GM12875 (cell line): ENCODE measurements around the gene LGALS9C.
"Not testable (repeated sequence)": the region's sequence is repeated elsewhere in the genome, so short reads cannot be mapped to it uniquely, and the experiment has no call there.

Experiments
- H3K4me3 ChIP-seq: one replicate; pipeline ENCODE4 v1.5.1; 2011; ENCODE audit warnings: low read depth, low read length, control low read depth

LGALS9C gene

DNA sequence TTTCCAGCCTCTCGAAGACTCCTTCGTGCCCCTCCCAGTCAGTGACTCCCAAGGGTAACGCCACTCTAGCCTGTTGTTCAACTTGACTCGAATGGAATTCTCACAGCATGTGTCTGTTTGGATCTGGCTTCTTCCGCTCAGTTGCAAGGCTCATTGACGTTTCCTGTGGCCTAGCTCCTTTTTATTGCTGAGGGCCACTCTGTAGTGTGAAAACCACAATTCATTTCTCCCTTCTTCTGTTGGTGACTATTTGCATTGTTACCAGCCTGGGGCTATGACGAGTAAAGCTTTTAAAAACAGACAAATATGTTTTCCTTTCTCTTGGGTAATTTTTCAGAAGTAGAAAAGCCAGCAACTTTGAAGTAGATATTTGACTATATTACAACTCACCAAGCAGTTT, 1.8 kb upstream of the LGALS9C start:
- not testable (repeated sequence) for H3K4me3 ChIP-seq

DNA sequence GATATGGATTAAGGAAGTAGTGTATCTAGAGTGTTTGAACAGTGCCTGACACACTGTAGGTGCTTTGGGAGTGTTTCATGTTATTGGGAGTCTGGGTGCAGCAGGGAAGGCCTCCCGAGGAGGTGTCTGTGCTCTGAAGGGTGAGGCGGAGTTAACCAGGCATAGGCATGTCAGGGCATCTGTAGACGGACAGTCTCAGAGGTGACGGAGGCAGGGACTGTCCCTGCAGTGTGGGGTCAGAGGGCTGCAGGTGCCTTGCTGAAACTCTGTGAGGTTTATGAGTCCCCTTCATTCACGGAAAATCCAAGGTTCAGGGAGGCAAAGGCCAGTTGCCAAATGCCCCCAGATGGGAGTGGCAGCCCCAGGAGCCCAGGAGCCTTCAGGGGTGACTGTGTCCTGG, 778 bp downstream of the LGALS9C start:
- not testable (repeated sequence) for H3K4me3 ChIP-seq

DNA sequence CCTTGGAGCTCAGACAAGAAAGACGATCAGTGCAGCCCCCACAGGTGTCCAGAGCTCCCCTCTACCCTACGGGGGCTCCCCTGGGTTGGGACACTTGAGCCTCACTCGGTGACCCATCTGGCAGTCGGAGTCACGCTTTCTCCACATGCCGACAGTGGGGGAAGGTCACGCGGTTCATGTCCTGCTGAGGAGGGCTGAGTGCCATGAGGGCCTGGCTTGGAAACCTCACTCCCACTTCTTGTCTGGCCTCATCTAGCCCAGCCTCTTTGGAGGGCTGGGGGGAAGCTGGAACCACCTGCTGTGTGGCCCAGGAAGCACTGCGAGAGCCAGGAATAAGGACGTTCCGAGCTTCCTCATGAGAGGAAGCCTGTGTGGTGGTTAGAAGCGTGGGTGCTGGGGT, 1.8 kb downstream of the LGALS9C start:
- not testable (repeated sequence) for H3K4me3 ChIP-seq

DNA sequence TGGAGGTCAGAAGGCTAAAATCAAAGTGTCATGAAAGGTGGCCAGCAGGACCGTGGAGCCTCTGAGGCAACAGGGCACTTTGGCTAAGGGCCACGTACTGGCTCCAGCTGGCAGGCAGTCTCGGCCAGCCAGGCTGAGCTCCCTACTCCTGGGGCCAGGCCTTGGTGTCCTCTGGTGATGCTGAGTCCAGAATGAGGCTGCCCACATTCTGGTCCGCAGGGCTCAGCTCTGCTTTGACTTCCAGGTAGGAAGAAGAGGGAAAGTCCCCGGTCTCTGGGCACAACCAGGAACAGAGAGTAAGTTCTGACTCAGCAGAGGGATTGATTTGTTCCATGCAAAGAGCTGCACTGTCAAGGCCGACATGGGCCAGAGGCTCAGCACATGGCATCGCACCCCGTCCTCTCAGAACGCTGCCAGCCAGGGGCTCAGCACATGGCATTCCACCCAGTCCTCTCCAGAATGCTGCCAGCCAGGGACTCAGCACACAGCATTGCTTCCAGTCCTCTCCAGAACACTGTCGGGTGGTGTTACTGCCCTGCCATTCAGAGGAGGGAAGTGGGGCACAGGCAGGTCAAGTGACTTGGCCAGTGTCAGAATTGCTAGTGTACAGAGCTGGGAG, 2.5 kb downstream of the LGALS9C start:
- H3K4me3 ChIP-seq, result not testable (repeated sequence)

DNA sequence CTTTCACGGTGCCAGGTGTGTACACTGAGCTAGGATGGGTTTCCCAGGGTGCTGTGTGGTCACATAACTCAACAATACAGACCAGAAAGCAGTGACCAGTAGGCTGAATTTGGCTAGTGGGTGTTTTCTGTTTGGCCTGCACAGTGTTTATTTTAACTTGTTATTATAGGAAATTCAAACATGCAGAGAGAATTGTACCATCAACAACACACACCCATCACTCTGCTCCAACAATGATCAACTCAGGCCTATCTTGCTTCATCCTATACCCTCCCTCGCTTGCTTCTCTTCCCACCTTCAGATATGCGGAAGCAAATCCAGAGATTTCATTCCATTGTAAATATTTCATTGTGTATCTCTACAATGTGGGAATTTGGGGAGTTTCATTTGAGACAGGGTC, 5.2 kb downstream of the LGALS9C start:
- H3K4me3 ChIP-seq, result not testable (repeated sequence)

DNA sequence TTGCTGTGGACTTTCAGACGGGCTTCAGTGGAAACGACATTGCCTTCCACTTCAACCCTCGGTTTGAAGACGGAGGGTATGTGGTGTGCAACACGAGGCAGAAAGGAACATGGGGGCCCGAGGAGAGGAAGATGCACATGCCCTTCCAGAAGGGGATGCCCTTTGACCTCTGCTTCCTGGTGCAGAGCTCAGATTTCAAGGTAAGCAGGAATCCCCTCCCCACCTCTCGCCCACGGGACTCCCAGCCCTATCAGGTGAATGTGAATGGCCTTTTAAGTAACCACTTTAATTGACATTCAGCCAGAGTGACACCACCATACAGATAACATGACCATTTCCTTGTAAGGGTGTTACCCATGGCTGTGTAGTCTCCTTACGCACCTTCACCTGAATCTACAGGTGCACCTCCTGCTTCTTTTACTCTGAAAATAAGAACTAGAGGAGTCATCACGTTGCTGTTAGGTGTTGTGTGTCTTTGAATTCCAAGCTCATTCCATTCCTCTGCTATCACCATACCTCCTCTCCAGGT, 9.4 kb downstream of the LGALS9C start:
- not testable (repeated sequence) for H3K4me3 ChIP-seq

DNA sequence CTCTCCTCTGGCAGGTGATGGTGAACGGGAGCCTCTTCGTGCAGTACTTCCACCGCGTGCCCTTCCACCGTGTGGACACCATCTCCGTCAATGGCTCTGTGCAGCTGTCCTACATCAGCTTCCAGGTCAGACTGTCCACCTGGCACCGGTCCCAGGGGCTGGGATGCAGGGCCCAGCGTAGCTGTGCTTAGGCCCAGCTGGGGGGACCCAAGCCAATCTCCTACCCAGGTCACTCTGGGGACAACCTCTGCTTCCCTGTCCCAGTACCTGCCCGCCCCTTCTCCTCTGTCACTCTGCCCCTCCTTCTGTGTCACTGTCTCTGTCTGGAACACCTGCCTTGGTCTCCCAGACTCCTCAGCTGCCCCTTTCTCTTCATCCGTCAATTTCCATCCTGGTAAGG, 11.0 kb downstream of the LGALS9C start:
- H3K4me3 ChIP-seq, result not testable (repeated sequence)

DNA sequence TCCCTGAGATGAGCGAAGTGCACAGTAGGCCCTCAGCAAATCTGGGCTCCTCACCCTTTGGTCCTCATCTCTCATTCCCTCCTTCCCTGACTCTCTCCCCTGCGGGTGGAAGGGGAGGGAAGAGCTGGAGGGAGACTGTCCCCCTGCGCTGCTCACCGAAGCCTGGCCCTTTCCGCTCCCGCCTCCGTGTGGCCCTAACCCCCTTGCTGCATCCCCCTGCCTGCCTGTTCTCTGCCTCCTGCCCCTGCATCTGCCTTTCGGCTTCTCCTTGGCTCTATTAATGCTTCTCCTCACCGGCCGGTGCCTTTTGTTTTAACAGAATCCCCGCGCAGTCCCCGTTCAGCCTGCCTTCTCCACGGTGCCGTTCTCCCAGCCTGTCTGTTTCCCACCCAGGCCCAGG, 12.0 kb downstream of the LGALS9C start:
- H3K4me3 ChIP-seq, result not testable (repeated sequence)

DNA sequence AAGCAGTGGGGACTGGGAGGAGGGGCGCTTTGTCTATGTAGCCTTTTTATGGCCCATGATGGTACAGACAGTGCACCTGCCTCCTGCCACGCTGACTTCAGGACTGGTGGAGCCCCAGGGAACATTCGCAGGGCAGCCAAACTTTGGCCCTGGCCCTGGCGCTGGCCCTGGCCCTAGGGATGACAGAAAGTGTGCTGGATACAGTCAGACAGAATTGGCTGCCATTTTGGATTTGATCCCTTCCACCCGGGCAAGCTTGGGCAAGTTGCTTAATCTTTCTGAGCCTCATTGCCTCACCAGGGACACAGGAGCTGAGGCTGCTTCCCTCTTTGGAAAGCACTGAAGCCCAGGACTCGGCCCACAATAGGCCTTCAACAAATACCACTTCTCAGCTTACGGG, 13.4 kb downstream of the LGALS9C start:
- not testable (repeated sequence) for H3K4me3 ChIP-seq

DNA sequence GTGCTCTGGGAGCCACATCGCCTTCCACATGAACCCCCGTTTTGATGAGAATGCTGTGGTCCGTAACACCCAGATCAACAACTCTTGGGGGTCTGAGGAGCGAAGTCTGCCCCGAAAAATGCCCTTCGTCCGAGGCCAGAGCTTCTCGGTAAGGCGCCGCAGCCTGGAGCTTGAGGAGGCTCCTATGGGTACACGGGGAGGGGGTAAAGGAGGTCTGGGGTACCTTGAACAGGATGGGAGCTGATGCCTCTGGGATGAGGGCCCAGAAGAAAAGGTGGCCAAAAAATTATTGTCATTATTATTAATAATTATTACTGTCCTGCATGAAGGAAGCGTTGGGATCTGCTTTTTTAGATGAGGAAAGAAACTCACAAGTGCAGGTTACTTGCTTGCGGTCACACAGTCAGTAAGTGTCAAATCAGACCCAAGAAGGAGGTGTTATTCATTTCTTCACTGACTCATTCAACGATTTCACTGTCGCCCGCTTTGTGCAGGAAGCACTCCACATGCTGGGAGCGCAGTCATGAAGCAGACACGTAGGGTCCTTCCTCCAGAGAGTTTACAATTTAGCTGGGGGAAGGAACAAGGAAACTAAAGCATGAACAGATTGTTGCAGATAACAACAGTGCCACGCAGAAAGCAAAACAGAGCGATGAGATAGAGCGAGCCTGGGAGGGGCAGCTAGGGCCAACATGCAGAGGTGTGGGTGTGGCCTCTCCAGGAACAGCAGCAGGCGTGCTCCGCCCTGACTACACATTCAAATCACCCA, 16.3 kb downstream of the LGALS9C start:
- H3K4me3 ChIP-seq, result not testable (repeated sequence)

DNA sequence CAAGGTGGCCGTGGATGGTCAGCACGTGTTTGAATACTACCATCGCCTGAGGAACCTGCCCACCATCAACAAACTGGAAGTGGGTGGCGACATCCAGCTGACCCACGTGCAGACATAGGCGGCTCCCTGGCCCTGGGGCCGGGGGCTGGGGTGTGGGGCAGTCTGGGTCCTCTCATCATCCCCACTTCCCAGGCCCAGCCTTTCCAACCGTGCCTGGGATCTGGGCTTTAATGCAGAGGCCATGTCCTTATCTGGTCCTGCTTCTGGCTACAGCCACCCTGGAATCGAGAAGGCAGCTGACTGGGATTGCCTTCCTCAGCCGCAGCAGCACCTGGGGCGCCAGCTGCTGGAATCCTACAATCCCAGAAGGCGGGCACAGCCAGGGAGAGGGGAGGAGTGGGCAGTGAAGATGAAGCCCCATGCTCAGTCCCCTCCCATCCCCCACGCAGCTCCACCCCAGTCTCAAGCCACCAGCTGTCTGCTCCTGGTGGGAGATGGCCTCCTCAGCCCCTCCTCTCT, 17.7 kb downstream of the LGALS9C start:
- H3K4me3 ChIP-seq, result not testable (repeated sequence)

DNA sequence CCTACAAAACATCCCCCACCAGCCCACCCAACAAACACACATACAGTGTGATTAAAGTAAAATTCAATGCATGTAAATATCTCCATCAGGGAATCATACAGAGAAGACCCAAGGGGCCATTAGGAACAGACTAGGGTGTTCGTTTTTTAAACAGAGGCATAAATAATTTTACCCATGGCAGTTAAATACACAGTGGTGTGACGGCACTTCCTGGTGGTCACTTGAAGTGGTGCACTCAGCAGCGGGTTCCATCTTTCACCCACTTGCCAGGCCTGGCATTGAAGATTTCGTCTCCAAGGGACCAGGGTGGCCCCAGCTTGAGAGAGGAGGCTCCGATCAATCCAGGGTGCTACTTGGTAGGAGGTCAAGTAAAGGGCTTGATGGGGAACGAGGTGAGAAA, 20.5 kb downstream of the LGALS9C start:
- H3K4me3 ChIP-seq, result not testable (repeated sequence)

DNA sequence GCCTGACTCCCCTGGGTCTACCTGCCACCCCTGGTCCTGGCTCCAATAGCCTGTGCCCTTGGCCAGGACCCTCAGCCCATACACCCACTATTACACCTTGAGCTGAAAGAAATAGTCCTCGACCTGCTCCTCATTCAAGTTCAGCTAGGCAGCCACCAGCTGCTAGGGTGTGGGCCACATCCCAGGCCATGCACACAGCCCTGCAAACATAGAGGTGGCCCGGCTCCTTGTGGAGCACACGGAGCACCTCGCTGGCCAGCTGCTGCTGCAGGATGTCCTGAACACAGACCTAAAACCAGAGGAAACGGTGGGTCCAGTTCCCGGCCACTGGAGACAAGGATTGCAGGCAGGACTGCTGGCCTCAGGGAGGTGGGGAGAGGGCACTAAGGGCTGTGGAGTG, 22.5 kb downstream of the LGALS9C start:
- not testable (repeated sequence) for H3K4me3 ChIP-seq

DNA sequence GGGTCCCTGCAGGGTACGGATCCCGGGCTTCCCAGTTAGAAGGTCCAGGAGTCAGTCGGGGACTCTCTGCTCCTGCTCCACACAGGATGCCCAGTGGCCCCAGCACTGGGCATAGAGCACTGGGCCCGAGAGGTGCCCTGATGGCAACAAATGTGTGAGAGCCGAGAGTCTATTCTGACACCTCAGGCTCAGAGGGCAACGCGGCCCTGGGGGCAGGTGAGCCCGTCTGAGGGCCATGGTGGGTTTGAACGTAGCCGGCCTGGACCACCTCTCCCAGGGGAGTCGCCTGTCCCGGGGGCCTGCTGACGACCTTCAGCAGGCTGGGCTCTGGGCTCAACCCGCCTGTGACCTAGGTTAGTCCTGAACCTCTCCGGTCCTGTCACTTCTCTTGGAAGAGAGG, 23.2 kb downstream of the LGALS9C start:
- H3K4me3 ChIP-seq, result not testable (repeated sequence)

DNA sequence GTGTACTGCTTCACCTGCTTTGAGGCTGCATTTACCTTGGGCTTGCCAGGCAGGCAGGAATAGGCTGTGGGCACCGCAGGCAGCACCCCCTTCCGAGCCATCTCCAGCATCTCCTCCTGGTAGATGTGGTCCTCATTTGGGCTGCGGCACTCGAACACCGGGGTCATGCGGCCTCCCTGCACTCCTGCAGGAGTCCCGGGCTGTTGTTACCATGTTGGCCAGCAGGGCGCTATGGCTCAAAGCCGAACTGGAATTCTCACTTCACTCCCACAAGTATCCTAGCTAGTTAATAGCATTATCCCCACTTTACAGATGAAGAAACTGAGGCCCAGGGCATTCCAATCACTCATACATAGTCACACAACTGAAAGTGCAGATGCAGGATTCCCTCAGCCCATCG, 23.7 kb downstream of the LGALS9C start:
- not testable (repeated sequence) for H3K4me3 ChIP-seq

DNA sequence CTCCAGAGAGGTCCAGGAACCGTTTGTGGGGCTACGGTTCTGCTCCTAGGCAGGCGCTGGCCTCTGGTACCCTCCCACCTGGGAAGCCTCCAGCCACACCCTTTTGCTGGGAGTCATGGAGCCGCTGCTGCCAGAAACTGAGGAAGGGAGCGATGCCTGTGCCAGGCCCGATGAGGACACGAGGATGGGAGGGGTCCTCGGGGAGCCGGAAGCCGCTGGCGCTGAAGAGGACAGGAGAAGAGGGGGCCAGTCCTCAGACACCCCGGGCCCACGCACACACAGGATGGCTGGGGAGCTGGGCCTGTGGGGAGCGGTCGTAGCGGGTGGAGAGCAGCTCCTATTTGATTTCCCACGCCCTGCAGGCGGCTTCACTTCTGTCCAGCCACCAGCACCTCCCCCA, 24.2 kb downstream of the LGALS9C start:
- H3K4me3 ChIP-seq, result not testable (repeated sequence)

DNA sequence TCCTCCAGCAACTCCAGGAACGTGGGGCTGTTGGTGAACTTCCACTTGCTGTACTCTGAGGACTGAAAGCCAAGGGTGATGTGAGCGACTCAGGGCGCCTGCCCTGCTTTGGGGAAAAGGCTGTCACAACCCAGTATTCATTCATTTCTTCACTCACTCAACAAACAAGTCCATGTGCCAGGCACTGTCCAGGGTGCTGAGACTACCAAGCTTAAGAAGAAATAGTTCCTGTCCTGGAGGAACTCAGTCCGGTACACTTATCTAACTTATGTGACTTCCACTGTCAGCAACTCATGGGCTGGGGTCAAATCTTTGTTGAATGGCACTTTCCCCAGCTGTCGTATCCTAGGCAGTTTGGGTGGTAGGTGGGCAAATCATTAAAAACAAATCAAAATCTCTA, 26.6 kb downstream of the LGALS9C start:
- H3K4me3 ChIP-seq, result not testable (repeated sequence)

DNA sequence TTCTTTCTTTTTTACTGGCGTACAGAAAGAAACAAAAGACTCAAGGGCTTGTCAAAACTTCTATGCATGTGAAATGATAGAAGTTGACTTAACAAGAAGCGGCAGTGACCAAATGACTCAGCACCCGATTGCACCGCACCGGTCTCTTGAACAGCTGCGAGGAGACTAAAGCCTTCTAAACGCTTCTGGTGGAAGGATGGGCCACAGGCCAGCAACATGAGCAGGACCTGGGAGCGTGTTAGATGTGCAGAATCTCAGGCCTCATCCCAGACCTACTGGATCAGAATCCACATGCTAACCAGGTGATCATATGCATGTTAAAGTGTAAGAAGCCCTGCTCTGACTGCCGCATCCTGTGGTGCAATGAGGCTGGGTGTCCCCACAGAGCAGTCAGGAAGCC, 31.1 kb downstream of the LGALS9C start:
- H3K4me3 ChIP-seq, result not testable (repeated sequence)

DNA sequence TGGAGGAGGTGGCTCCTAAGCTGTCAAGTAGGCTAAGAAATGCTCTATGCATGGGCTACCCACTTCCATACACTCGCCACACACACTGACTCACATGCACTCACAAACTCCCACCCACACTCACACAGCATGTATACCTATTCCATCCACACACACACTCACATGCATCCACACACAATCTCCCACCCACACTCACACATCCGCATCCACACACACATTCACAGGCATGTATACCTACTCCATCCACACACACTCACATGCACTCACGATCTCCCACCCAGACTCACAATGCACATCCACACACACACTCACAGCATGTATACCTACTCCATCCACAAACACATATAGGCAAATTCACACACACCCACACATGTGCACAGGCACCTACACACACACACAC, 32.1 kb downstream of the LGALS9C start:
- H3K4me3 ChIP-seq, result not testable (repeated sequence)

DNA sequence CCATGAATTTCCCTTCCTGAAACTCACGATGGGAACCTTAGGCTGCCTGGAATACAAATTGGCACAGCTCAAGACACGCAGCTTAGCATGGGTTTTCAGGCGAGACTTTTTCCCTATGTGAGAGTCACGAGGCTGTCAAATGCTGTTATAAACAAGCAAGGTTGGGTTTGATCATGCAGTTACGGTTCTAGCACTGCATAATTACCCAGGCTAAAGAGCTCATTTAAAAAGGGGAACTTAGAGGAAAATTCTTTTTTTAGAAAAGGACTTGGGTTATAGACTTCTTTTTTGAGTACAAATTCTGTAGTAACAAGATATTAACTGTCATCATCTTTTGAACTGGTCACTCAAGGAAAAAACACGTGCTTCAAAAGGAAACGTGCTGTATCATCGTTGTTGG, 44.5 kb downstream of the LGALS9C start:
- H3K4me3 ChIP-seq, result not testable (repeated sequence)

DNA sequence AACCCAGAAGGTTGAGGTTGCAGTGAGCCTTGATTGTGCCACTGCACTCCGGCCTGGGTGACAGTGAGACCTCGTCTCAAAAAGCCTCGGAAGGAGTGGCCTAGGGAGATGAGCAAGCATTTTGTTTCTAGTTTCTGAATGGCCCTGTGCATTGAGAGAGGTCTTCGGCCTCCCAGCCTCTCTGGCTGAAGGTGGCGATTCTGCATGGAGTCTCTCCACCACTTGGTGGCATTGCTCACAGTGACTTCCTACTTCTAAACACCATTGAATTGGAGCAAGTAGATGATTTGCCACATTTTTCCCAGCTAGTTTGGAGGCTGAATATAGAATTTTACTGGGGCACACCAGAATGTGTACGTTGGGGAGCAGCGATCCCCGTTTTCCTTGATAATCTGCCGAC, 48.4 kb downstream of the LGALS9C start:
- H3K4me3 ChIP-seq, result not testable (repeated sequence)

DNA sequence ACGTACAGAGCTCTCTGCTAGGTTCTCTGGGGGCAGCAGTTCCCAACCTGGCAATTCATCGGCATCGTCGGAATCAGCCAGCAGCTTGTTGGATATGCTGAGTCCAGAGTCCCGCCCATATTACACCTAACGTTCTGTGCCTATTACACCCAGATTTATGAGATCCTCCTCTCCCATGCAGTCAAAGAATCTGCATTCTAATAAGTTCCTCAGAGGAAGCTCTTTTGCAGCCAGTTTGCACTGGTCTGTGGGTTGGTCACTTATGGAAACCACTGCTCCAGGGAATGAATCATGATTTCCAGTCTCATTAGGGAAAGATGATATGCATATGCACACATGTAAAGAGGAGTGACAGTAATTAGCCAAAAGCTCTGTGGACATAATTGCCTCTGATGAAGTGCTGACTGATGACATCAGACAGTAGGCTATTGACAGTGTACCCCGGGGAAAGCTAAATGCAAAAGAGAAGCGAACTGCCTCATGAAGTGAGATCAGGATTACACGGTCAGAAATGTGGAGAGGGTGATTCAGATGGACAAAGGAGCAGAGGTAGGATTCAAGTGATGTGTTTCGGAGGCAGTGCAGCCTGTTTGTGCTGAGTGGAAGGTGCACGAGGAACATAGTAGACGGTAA, 49.7 kb downstream of the LGALS9C start:
- H3K4me3 ChIP-seq, result not testable (repeated sequence)
